NK-92 treated with Interleukin-12 subunit alpha and Interleukin-12 subunit beta, amount 100 ng/mL, for 24 hours (cell line): ENCODE data around the gene LZTS3.
"Not testable (repeated sequence)": the region's sequence is repeated elsewhere in the genome, so short reads cannot be mapped to it uniquely, and the experiment has no call there.

ENCODE experiments used
- DNase-seq: peaks from one replicate; lab custom pipeline; 2025; lab: John Stamatoyannopoulos, UW

The LZTS3 gene

GRCh38 chr20:3172933-3173609, at the start of gene LZTS3:
LZTS3 (minus strand) TSS chr20:3173549; CDS start chr20:3167163, 6,386 bp downstream.
- DNase-seq: no peak

- no peak for DNase-seq
These were observed 48.3 kb upstream of the LZTS3 start for GRCh38 chr20:3221398-3222226.

DNA sequence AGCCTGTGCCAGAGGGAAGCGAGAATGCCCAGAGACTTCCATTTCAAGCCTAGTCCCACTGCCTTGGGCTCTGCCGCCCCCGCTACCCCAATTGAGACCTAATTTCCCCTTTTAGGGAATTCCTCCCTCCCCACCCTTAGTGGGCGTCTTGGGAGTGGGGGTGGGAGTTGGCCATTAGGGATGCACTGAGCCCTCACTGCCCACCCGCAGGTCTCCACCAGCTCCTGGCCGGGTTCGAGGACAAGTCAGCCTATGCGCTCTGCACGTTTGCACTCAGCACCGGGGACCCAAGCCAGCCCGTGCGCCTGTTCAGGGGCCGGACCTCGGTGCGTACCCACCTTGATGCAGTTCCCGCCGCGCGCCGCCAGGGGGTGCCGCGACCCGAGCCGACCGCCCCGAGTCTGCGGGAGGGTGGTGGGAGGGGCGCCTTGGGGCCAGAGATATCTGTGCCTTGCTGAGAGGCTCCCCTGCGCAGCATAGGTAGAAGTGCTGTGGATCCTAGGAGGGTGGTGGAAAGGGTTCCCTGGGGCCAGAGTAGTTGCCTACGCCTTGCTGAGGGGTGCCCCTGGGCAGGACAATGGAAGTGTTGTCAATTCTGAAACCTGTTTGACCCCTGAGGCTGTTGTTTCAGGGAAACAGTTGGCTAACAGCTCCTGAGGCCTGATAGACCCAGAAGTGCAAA, 45.1 kb upstream of the LZTS3 start:
- DNase-seq: no peak

DNA sequence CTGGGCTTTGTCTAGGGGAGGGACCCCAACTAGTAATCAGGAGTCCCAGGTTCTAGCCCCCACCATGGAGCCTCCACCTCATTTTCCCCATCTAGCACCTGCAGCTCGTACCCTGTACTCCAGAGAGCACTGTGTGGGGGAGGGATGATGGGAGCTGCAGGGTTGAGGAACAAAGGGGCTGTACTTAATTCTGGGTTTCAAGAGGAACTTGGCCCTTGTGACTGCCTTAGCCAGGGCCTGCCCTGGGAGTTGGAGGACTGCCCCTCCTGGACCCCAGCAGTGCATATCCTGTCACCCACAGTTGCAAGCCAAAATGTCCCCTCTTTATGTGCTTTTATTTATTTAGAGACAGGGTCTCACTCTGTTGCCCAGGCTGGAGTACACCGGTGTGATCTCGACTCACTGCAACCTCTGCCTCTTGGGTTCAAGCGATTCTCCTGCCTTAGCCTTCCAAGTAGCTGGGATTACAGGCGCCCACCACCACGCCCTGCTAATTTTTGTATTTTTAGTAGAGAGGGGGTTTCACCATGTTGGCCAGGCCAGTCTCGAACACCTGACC, 42.1 kb upstream of the LZTS3 start:
- not testable (repeated sequence) for DNase-seq

- DNase-seq: no peak
These were observed 39.9 kb upstream of the LZTS3 start for GRCh38 chr20:3213226-3213625.

GRCh38 chr20:3210346-3210745, 37.0 kb upstream of the LZTS3 start:
- DNase-seq: no peak

DNA sequence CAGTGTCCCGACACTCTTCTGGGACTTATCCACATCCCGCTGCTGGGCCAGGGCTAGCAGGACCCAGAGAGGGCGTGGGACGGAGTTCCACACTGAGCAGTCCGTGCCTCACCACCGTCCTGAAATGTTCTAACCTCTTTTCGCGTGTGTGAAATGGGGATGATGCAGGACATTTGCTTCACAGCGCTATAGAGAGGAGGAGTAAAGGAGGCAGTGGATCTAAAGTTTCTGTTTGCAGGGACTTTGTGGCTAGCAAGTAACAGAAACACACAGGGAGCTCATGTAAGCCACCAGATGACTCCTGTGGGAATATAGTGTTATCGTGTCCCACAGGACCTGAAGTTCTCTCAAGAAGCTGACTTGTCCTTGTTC, 36.6 kb upstream of the LZTS3 start:
- no peak for DNase-seq

GRCh38 chr20:3209257-3209945, 36.1 kb upstream of the LZTS3 start, which contains the start of gene ITPA:
ITPA (plus strand) TSS chr20:3209498; CDS start chr20:3209552, 54 bp downstream.
- peak; percentile 30 for DNase-seq

GRCh38 chr20:3208786-3209256, 35.5 kb upstream of the LZTS3 start:
- DNase-seq: no peak

DNA sequence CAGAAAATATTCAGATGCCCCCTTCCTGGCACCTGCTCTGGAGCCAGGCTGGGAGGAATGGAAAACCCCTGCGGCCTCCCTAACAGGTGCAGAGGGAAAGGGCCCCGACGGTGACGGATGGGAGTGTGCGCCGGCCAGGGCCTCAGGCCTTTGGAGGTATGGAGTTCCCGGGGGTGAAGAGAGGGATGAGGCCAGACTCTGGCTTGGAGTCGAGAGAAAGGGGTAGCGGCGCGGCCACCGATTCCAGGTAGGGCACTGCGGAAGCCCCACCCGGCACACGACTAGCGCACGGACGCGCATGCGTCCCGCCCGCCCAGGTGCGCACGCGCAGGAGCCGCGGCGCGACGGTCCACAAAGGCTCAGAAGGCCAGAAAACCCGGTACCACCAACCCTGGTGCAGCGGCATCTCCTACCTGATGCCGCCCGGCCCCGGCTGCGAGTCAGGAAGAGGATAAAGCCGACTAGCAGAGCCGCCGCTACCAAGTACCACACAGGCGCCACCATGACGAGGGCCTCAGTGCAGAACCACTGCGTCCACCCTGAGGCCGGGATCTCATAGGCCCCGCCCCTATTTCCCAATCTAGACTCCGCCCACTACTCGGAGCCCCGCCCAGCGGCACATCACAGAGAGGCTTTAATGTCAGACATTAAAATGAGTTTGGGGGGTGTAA, 30.9 kb upstream of the LZTS3 start, which contains the start of gene DDRGK1:
TSS of gene DDRGK1 (minus strand) at position 559 of the 671 bp plus-strand sequence. CDS start at position 504, 55 bp downstream.
- peak; percentile 84 for DNase-seq

DNA sequence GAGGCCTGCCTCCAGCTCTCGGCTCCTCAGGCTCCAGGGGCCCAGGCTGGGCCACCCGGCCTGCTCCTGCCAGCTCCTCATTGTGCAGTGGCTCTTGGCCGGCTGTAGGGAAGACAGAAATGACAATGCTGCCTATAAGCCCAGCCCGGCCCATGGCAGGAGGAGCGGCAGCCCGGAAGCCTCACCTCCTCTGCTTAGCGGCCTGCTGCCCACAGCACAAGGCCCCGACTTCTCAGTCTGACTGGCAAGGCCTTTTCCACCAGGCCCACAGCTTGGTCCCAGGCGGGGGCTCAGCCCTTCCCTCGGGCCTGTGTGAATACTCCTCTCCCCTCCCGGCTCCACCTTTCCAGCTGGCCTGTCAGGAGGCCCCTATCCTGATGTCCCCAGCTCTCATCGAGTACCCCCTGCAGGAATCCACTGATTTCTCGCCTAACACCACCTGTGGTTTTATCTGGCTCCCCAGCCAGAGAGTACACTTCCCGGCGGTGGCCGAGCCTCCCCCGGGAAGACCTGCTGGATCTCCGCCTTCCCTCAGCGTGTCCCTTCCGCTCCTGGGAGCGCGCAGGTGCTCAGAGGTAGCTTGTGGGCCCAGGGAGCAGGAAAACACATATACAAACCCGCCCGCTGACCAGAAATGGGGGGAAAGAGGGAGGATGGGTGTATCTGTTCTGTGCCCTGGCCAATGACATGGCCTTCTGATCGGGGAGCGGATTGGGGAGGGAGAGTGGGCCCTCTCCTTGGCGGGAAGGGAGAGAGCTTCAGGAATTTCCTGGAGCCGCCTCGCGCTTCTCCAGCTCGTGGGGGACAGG, 30.2 kb upstream of the LZTS3 start:
- DNase-seq: no peak

DNA sequence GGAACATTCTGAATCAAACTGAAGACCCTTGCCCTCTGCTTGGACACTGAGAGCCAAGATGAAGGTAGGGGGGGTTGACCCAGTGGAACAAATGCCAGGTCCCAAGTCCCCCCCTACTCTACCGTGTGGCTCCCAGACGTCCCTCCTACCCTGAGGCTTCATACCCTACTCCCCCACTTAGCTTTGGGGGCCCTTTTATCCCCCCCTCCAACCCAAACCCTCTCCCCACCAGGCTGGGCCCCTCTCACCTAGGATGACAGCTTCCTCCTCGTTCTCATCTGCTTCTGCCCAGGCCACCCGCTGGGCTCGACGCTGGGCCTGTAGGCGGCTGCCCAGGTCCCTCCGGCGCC, 29.6 kb upstream of the LZTS3 start:
- DNase-seq: no peak

DNA sequence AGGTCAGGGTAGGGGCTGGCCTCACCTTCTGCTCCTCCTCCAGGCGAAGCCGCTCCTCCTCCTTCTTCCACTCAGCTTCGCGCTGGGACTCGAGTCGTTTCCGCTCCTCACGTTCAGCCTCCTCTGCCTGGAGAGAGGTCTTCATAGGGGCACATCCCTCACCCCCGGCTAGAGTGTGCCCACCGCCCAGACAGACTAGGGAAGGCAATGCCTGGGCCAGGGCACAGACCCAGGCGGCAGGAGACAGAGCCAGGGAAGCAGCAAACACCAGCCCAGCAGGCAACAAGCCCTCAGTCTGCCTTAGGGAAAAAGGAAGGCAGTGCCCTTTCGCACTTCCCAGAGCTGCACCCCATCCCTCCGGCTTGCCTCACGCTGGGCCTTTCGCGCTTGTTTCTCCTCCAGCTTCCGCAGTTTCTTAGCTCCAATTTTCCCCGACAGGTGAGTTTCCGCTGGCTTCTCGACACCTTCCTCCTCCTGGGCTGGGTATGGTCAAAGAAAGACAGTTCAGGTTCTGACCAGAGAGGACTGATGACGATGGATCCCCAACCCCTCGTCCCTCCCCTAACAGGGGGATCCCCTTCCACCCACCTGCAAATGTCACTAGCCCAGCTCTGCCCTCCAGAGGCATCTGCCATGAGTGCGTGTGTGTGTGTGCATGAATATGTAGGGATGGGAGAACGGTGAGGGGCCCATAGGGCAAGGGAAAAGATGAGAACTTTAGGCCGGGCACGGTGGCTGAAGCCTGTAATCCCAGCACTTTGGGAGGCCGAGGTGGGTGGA, 26.8 kb upstream of the LZTS3 start:
- DNase-seq: no peak

DNA sequence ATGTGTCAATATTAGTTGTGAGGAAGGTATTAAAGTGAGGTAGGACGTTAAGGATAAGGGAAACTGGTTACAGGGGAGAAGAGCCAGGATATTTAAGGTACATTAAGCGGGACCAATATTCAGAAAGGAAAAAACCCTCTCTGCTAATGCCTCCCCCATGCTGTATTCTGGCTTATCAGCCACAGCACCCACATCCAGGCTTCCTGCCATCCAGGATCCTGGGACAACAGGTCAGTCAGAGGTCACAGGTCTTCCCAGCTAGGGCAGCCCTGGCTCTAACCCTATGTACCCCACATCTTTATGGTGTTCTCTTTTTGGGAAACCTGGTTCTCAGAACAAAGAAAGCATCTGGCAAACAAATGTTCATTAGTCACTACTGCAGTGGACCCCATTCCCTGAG, 25.9 kb upstream of the LZTS3 start:
- no peak for DNase-seq

GRCh38 chr20:3195590-3196237, 22.4 kb upstream of the LZTS3 start:
- DNase-seq: no peak

- no peak for DNase-seq
These were observed 21.4 kb upstream of the LZTS3 start for GRCh38 chr20:3194617-3195280.

DNA sequence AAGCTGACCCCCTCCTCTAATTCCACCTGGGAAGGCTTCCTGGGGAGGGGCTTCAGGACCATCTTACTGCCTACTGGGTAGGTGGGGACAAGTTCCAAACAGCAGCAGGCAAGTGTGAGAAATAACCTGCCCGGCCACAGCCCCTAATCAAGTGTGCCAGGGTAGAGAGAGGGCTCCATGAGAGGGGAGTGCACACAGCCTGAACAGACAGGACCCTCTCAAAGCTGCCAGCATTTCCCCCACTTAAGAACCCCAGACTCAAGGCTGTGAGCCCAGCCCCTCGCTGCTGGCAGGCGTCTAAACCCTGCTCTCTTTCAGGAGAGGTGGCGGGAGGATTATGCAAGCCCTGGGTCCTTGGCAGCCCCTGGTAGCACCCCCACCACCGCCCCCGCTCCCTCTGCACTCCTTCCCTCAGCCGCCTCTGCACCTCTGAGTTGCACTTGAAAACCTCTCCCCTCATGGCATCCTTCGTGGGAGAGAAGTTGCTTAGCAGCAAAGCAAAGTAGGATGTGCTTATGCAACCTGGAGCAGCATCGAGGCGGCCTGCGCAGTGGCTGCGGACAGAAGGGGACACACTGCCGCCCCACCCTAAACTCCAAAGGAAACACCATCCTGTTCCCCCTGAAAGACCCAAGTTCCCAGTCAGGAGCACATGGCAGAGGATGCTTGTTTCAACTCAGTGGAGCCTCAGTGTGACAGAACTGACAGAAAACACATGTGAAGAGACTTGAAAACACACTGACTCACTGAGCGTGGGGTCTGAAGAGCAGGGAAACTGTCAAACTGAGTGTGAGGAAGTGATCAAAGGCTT, 20.7 kb upstream of the LZTS3 start:
- no peak for DNase-seq
